ENCODE measurements around the gene C1orf116.

- TF ChIP-seq, protein P1, sequence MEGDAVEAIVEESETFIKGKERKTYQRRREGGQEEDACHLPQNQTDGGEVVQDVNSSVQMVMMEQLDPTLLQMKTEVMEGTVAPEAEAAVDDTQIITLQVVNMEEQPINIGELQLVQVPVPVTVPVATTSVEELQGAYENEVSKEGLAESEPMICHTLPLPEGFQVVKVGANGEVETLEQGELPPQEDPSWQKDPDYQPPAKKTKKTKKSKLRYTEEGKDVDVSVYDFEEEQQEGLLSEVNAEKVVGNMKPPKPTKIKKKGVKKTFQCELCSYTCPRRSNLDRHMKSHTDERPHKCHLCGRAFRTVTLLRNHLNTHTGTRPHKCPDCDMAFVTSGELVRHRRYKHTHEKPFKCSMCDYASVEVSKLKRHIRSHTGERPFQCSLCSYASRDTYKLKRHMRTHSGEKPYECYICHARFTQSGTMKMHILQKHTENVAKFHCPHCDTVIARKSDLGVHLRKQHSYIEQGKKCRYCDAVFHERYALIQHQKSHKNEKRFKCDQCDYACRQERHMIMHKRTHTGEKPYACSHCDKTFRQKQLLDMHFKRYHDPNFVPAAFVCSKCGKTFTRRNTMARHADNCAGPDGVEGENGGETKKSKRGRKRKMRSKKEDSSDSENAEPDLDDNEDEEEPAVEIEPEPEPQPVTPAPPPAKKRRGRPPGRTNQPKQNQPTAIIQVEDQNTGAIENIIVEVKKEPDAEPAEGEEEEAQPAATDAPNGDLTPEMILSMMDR (IDR thresholded peaks at IDR 0.05), result no peak
- TF ChIP-seq POLR2AphosphoS5 (IDR thresholded peaks at IDR 0.05), result no peak
- no peak for TF ChIP-seq POLR2A (IDR thresholded peaks at IDR 0.05)
These were observed 37.4 kb upstream of the C1orf116 start for GRCh38 chr1:207069858-207070506.
